NCI-H460 (cell line): Measurements from ENCODE around the gene SETD3. TPM values are rescaled to one million over a fixed set of nuclear protein-coding genes. Genes with fewer than 3 reads are reported as not detected.

ENCODE experiments used
- DNase-seq: peaks from one replicate; pipeline ENCODE4 v3.0.0-alpha.2; 2016; ENCODE audit warnings: low read depth; ENCODE audit errors: extremely low read depth
- total RNA-seq: library from RNA; depleted of rRNA; stranded (reverse); fragments of >200 nt; shearing (Covaris generic); gene quantifications from 2 replicates; pipeline ENCODE4 v1.2.3, GENCODE V29; 2014

Gene SETD3
- total RNA-seq, 1 experiment from 2014 or later, result 60.5 TPM

DNA sequence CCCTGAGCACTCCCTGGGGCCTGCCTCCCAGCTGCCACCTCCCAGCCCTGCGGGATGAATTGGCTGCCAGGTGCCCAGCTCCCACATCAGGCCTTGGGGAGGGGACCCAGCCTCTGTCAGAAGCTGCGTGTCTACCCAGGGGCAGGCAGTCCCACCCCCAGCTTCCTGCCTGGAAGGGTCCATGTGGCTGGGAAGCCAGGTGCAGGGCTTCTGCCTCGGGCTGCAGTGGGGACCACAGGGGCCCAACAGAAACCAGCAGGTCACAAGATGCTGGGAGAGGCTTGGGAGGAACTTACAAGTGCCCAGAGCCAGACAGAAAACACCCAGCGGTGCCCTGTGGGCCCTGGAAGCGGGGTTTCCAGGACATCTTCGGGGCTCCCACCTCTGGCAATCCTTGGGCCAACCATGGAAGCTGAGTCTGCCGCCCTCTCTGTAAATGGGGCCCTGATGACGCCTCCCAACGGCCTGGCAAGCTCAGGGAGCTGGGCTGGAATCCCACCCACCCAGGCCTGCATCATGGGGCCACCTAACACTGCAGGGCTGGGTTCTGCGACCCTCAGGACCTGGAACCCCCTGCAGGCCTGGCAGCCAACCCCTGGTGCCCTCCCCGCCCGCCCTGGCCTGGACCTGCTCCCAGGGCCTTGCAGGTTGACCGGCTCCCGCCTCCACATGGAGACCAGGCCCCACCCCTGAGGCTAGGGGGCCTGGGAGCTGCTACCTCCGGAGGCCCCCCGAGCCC is 37.2 kb upstream of the SETD3 start:
- DNase-seq, result no peak

DNA sequence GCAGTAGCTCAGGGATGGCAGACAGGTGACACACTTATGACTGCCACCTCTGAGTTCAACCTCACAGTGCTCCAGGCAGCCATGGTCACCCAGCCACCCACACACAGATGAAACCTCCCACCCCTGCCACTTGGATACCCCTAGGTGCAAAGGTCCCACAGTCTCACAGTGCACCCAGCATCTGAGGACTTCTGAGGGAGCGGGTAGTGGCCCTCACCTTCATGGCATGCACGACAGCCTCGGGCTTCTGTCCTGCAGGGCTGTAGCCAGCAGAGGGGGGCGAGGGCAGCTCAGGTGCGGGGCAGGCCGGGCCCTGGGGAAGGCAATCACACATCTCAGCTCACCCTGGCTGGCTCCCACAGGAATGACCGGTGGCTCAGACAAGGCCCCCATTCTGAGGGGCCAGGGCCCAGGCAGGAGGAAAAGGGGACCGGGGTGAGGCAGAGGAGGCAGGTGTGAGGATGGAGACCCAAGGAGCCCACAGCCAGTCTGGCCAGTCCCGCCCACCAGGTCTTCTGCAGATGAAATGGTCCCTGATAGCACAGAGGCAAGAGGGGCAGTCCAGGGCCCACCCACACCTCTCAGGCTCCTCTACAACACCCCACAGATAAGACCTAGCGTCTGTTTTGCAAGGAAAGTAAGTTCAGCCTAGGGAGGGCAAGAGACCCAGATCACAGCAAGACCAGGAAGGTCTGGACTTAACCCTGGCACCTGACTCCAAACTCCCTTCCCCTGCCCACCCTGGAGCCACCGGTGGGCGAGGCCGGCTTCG is 36.4 kb upstream of the SETD3 start:
- DNase-seq, result no peak

DNA sequence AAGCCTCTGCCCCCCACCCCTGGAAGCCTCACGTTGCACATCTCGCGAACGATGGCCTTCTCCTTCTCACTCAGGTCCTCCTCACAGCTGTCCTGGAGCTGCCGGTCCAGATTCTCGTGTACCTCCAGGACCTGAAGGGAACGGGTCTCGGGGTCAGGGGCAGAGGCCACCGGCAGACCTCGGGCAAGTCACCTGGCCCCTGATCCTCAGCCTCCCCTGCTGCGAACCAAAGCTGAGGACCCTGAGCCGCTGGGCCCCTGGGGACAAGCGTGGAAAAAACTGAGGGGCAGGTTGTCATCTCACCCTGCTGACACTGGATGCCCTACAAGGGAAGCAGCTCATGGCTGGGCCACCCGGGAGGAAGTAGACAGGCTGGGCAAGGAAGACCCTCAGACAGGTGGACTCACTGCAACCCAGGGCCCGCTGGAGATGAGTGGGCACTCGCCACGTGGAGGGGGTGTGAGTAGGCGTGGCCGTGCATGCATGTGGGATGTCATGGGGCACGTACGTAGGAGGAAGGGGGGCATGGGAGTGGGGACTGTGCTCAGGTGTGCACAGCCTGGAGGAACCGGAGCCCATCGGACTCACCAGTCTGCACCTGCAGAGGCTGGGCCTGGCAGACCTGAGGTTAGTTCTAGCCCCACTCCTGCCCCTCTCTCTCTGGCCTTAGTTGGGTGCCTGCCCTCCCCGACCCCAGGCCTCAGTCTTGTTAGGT is 35.7 kb upstream of the SETD3 start:
- no peak for DNase-seq

DNA sequence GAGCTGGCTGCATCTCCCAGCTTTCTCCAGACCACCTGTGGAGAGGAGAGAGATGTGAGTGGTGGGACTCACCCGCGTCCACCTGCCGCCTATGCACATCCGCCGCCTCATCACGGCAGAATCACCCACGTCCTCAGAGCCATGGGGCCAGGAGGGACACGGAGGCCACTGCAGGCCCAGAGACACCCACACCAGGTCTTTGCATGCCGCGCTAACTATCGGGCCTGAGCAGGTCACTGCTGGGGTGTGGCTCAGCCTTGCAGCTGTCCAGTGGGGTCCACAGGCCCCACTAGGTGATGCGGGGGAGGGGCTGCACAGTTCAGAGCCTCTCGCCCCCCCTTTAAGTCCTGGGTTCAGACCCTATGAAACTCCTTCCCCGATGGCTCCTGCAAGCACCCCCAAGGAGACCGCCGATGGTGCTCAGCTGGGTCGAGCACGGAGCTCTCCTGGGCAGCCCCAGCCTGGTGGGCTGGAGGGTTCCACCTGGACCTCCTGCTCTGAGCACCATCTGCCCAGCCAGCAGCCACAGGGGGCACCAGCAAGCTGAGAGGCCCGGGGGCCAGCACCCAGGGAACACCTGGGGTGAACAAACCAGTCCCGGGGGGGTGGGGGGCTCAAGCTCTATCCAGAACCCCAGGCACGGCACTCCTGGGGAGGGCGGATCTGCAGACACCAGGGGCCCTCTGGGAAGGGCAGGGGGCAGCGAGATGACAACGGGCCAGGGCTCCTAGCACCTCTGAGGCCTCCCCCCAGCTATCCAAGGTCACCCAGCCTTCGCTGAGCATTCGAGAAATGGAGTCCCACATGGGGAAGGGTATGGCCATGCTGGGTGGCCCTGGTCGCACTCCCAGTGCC is 34.9 kb upstream of the SETD3 start:
- DNase-seq, result no peak

DNA sequence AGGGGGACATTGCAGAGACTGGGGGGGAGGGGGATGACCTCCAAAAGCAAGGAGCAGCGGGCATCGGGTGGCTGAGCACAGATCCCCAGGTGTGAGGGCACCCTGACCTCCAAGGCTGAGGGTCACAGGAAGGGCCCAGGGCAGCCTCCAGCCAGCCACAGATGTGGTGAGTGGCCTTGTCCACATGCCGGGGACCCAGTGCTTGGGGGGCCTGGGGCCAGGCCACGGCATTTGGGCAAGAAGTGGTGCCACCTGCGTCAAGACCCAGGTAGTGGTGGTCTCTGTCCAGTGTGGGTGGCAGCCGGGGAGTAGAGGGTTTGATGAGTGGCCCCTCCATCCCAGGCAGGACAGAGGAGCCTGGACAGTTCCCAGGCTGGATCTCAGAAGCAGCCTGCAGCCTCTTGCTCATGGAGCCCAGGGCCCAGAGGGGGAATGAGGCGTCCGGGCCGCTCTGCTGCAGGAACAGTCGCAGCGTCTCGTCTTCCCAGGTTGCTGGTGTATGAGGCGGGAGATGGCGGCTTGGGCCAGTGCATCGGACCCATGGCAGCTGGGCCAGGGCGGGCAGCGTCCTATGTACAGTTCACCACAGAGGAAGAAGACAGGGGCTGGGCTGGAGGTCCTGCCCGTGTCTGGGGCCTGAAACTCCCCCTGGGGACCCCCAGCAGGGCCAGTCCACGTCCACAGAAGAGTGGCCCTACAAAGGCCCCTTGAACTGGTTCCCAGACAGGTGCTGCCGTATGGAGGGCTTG is 34.1 kb upstream of the SETD3 start:
- DNase-seq, result no peak

DNA sequence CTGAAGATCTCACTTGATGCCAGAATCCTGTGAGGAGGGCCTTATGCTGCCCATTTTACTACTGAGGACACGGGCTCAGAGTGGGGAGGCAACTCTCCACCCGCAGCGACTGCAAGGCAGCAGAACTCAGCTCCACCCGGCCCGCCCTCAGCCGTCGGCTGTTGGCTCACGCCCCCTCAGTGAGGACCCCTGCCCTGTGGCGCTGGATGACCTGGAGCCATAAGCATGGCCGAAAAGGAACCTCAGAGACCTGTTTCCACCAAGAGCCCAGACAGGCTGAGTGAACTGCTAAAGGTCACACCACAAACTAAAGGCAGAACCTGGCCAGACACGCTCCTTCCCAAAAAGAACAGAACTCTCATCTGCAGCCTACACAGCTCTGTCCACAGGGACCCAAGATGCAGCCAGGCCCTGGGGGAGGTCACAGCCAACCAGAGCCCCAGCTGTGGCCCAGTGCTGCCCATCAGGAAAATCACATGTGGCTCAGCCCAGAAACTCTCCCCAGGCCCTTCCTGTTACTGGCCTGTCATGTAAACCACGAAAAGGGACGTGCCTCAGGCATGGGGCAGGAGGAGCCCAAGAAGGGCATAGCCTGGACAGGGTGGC is 33.4 kb upstream of the SETD3 start:
- DNase-seq, result no peak

DNA sequence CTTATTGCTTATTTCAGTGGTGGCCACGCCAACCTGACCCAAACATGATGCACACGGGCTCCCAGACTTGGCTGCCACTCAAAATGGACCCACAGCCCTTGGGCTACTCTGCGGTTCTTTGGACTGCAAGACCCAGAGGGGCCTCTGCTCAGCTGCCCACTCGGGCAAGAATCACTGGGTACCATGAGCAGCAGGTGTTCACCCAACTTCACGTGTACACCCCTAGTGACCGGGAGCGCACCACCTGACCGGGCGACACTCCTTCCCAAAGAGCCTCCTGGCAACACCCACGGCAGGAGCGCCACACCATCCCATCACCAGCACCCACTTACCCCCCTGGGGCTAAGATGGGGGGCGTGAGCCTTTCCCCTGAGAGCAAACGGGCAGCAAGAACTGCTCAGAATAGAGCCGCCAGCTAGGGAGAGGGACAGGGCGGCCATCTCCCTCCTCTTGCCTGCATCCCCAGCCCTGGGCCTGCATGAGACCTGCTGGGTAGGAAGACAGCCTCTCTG is 32.6 kb upstream of the SETD3 start:
- no peak for DNase-seq

DNA sequence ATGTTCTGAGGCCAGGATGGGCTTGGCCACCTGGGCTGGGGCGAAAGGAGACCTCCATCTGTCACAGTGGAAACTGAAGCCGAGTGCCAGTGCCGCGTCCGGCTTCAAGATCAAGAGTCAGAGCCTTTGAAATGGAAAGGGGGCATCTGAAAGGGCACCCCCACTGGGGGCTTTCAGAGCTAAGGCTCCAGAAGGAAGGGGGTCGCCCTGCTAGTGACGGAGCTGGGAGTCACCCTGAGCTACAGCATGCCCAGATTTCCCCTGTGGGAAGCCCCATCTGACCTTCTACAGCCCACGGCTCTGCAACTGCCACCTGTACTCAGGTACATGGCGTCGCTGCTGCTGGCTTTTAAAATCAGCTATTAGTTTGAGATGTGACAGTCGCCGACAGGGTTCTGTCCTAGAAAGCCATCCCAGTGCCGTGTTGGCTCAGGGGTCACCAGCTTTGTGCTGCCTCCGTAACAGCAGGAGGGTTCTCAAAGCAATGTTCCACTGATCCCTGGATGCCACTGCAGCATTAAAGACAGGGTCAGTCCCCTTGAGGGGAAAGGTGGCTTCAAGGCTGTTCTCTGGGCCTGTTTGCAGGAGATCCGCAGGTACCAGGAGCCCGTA is 32.0 kb upstream of the SETD3 start:
- DNase-seq, result no peak

DNA sequence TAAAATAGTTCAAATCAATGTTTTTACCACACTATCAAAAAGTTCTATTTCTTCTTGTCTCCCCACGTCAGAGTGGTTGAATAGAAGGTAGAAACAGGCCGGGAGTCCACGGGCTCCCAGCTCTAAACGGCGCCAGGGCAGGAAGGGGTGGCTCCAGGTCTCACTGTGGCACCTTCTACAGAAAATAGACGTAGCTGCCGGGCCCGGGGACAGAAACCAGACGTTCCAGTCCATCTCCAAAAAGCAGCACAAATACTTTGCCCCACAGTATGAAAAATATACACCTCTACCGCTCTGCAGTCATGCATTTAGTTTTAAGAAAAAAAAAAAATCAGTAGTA is 31.4 kb upstream of the SETD3 start:
- no peak for DNase-seq

DNA sequence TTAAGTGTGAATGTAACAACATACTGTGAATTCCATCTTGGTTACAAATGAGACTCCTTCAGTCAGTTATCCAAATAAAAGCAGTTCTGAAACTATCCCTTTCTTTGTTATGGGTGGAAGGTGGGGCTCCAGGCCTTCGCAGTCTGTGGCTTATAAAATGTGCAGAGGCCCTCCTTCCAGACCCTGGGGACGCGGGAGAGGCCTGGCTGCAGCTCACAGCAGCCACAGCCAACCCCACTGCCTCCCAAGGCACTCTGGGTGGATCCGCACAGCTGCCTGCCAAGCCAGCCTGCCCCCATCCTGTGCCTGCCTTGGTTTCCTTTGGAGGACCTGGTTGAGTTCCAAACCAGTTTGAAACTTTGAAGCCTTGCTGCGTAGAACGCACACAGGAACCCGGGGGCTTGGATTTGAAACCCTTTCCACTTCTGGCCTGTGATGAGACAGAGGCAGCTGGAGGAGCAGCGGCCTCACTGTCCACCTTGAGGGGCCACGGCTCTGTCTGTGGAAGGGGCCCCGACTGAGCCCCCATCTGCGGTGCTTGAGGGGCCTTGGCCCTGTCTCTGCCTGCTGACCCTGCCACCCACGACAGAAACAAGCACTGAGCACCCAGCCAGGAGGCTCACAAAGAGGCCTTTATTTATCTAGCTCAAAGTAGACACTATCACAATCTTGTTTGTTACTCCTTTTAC is 30.9 kb upstream of the SETD3 start:
- peak; percentile 51 for DNase-seq

DNA sequence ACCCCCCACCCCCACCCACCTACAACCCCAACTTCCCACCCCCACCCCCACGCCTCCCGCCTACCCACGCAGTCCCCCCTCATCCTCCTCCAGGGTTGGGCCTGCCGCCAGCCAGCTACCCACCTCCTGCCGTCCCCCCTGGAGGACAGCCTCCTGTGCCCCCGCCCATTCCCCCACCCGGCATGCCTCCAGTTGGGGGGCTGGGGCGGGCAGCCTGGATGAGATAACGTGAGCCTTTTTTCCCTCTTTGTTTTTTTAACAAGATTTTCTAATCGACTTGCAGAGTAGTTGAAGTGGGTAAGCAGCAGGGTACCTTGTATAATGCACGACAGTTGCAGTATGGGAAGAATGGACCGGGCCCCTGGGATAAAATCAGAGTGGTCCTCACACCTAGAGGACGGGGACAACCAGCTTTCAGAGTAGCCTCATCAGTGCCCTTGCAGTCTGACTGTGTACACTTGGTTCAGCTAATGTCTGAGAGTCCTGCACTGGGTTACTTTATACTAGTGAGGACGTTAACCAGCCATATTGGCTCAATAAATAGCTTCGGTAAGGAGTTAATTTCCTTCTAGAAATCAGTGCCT is 30.0 kb upstream of the SETD3 start:
- DNase-seq, result no peak

DNA sequence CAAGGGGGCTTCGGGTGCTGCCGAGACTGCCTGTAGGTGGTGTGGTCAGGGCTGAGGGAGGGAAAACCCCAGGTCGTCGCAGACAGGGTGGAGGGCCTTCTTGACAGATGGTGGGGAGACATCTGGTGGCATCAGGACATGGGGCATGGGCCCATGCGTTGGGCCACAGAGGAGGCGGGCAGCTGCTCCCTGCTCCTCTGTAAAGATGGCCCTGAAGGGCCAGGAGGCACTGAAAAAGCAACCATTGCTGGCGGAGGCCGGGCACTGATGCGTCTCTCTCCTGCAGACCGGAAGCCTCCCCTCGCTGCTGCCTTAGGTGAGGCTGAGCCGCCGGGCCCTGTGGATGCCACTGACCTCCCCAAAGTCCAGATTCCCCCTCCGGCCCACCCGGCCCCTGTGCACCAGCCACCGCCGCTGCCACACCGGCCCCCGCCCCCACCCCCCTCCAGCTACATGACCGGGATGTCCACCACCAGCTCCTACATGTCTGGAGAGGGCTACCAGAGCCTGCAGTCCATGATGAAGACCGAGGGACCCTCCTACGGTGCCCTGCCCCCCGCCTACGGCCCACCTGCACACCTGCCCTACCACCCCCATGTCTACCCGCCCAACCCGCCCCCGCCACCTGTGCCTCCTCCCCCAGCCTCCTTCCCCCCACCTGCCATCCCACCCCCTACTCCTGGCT is 29.4 kb upstream of the SETD3 start:
- DNase-seq, result no peak

DNA sequence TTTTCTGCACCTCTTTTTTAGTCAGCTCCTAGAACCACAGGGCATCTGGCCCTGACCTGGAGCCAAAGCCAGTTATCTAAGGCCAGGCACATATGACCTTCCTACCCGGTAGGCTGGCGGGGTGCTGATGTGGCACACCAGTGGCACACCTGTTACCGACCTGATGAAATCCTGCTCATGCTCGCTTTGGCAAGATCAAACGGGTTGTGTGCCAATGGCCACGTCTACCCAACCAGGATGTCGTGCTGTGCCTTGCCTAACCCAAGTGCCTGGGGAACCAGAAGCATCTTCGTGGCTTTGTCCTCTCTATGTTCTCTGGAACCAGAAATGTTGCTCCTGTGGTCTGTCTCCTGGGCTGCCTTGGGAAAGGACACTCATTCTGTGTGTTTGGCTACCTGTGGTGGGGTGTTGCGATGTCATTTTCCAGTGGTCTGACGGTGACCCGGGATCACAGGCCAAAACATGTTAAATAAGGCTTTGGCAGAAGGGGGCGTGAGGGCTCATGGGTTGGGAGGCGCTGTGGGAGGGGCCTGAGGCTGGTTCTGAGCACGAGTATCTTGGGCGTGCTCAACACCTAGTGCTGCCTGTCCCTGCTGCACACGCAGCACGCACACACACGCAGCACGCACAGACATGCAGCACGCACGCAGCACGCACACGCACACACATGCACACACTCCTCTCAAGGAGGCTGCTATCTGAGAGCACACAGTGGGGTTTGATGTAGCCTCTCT is 28.4 kb upstream of the SETD3 start:
- DNase-seq, result no peak

DNA sequence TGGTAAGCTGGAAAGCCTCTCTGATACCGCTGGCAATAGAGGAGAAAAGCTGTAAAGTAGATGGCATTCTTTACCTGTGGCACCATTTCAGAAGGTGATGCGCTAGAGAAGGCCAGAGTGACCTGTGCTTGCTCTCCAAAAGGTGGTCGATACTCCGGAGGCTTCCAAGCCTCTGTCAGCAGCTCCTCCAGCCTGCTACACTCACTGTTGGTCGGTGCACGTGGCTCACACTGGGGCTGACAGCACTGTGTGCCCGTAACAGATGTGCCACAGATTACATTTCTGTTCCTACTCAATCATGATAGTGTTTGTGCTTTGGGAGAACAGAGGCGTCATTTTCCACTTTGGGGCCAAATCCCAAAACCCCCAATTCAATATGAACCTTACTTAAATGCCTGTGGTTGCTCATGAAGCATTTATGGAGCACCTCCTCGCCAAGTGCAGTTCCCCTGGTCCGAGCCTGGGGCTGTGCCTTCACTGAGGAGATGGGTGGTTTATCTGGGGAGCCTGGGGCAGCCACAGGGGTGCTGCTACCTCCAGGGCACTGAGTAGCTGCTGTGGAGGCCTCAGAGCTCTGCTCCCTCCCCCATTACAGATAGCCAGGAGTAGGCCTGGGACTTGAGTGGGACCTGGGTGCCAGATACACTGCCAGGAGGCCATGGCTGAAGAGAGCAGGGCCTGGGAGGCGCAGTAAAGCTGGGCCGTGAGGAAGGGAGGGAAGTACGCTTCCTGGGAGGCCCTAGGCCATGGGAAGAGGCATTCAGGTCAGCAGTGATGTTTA is 27.4 kb upstream of the SETD3 start:
- DNase-seq, result no peak

DNA sequence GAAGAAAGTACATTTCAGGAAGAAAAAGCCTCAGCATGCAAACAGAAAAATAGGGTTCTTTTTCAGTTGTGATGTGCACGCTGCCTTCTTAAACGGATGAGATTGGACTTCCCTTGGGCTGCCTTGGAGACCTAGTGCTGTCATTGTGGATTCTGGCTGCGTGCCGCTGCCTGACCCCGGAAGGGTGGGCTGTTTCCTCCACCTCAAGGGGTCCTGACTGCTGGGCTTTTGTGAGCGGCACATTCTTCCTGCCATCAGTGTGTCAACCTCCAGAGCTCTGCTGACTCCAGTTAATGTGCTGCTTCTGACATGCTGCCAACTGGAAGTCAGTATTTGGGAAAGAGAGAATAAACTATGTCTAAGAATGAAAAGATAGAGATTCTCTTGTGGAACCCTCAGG is 25.6 kb upstream of the SETD3 start:
- DNase-seq, result no peak

DNA sequence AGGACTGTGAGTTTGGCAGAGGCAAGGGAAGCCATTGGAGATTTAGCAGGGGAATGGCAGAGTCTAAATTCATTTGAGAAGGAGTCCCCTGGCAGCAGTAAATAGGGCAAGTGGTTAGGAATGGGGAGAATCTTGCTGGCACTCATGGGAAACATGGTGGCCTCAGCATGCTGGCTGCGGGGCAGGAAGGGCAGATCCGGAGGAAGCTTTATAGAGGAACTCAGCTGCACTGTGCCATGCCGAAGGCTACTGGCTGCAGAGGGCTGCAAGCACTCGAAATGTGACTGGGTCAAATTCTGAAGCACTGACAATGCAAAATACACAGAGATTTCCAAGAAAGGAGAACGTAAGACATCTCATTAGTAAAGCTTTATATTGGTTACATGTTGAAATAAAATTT is 24.4 kb upstream of the SETD3 start:
- no peak for DNase-seq
